ENCODE measurements around the gene GSTA4.
"Not testable (repeated sequence)": the region's sequence is repeated elsewhere in the genome, so short reads cannot be mapped to it uniquely, and the experiment has no call there.

GSTA4 gene

GRCh38 chr6:52995089-52995912, at the start of gene GSTA4:
Gene GSTA4 (minus strand): TSS chr6:52995284. CDS start chr6:52994243, 1,041 bp downstream.
- H3K4me3 Mint-ChIP-seq: peak within 1 kb of the TSS; percentile 95
- H3K9me3 Mint-ChIP-seq: not testable (repeated sequence)
- peaks cover 32% of the 10 kb centered on the region for H3K4me1 Mint-ChIP-seq (ENCODE audit: low read depth)
- H3K36me3 Mint-ChIP-seq (ENCODE audit: low read depth): peaks cover 14% of the 10 kb centered on the region
- peak within 1 kb of the TSS; percentile 98 for H3K27ac Mint-ChIP-seq
- H3K27me3 Mint-ChIP-seq (ENCODE audit: low read depth): peaks cover 11% of the 10 kb centered on the region

- Mint-ChIP-seq H3K27ac (no peak overlapping the region), H3K9me3 (no peaks in the 10 kb centered on the region), H3K27me3 (ENCODE audit: low read depth) (no peaks in the 10 kb centered on the region), H3K36me3 (ENCODE audit: low read depth) (peaks cover 18% of the 10 kb centered on the region), H3K4me1 (ENCODE audit: low read depth) (peaks cover 20% of the 10 kb centered on the region), H3K4me3 (no peak overlapping the region)
Measured at GRCh38 chr6:53044572-53044971, 49.5 kb upstream of the GSTA4 start.

GRCh38 chr6:53044071-53044470, 49.0 kb upstream of the GSTA4 start:
- Mint-ChIP-seq H3K9me3 (no peaks in the 10 kb centered on the region), H3K36me3 (ENCODE audit: low read depth) (peaks cover 23% of the 10 kb centered on the region), H3K4me3 (no peak overlapping the region), H3K27ac (no peak overlapping the region), H3K27me3 (ENCODE audit: low read depth) (no peaks in the 10 kb centered on the region), H3K4me1 (ENCODE audit: low read depth) (peaks cover 17% of the 10 kb centered on the region)

GRCh38 chr6:53043581-53043980, 48.5 kb upstream of the GSTA4 start:
- Mint-ChIP-seq H3K9me3 (no peaks in the 10 kb centered on the region), H3K36me3 (ENCODE audit: low read depth) (peaks cover 24% of the 10 kb centered on the region), H3K4me3 (no peak overlapping the region), H3K4me1 (ENCODE audit: low read depth) (peaks cover 14% of the 10 kb centered on the region), H3K27me3 (ENCODE audit: low read depth) (no peaks in the 10 kb centered on the region), H3K27ac (no peak overlapping the region)

GRCh38 chr6:53042112-53042511, 47.0 kb upstream of the GSTA4 start:
- Mint-ChIP-seq H3K27ac (no peak overlapping the region), H3K4me1 (ENCODE audit: low read depth) (peaks cover 2% of the 10 kb centered on the region), H3K27me3 (ENCODE audit: low read depth) (no peaks in the 10 kb centered on the region), H3K4me3 (no peak overlapping the region), H3K36me3 (ENCODE audit: low read depth) (peaks cover 22% of the 10 kb centered on the region), H3K9me3 (no peaks in the 10 kb centered on the region)

- H3K9me3 Mint-ChIP-seq: no peaks in the 10 kb centered on the region
- no peaks in the 10 kb centered on the region for H3K27me3 Mint-ChIP-seq (ENCODE audit: low read depth)
- H3K27ac Mint-ChIP-seq: no peak overlapping the region
- no peaks in the 10 kb centered on the region for H3K4me1 Mint-ChIP-seq (ENCODE audit: low read depth)
- no peak overlapping the region for H3K4me3 Mint-ChIP-seq
- peaks cover 22% of the 10 kb centered on the region for H3K36me3 Mint-ChIP-seq (ENCODE audit: low read depth)
Measured at GRCh38 chr6:53041356-53041755, 46.3 kb upstream of the GSTA4 start.

GRCh38 chr6:53038596-53038995, 43.5 kb upstream of the GSTA4 start:
- Mint-ChIP-seq H3K27ac (no peak overlapping the region), H3K4me3 (no peak overlapping the region), H3K36me3 (ENCODE audit: low read depth) (peaks cover 31% of the 10 kb centered on the region), H3K9me3 (no peaks in the 10 kb centered on the region), H3K27me3 (ENCODE audit: low read depth) (no peaks in the 10 kb centered on the region), H3K4me1 (ENCODE audit: low read depth) (no peaks in the 10 kb centered on the region)

- Mint-ChIP-seq H3K36me3 (ENCODE audit: low read depth) (peaks cover 31% of the 10 kb centered on the region), H3K9me3 (no peaks in the 10 kb centered on the region), H3K4me3 (no peak overlapping the region), H3K4me1 (ENCODE audit: low read depth) (no peaks in the 10 kb centered on the region), H3K27ac (no peak overlapping the region), H3K27me3 (ENCODE audit: low read depth) (no peaks in the 10 kb centered on the region)
Measured at GRCh38 chr6:53038141-53038540, 43.1 kb upstream of the GSTA4 start.

GRCh38 chr6:53035549-53036213, 40.6 kb upstream of the GSTA4 start:
- Mint-ChIP-seq H3K36me3 (ENCODE audit: low read depth) (peaks cover 26% of the 10 kb centered on the region), H3K9me3 (no peaks in the 10 kb centered on the region), H3K27ac (no peak overlapping the region), H3K4me3 (no peak overlapping the region), H3K4me1 (ENCODE audit: low read depth) (no peaks in the 10 kb centered on the region), H3K27me3 (ENCODE audit: low read depth) (no peaks in the 10 kb centered on the region)

GRCh38 chr6:53033764-53034163, 38.7 kb upstream of the GSTA4 start:
- H3K4me3 Mint-ChIP-seq: no peak overlapping the region
- peaks cover 14% of the 10 kb centered on the region for H3K36me3 Mint-ChIP-seq (ENCODE audit: low read depth)
- no peak overlapping the region for H3K27ac Mint-ChIP-seq
- H3K27me3 Mint-ChIP-seq (ENCODE audit: low read depth): no peaks in the 10 kb centered on the region
- peaks cover 2% of the 10 kb centered on the region for H3K4me1 Mint-ChIP-seq (ENCODE audit: low read depth)
- no peaks in the 10 kb centered on the region for H3K9me3 Mint-ChIP-seq

- H3K4me3 Mint-ChIP-seq: no peak overlapping the region
- no peaks in the 10 kb centered on the region for H3K27me3 Mint-ChIP-seq (ENCODE audit: low read depth)
- H3K36me3 Mint-ChIP-seq (ENCODE audit: low read depth): peaks cover 15% of the 10 kb centered on the region
- no peak overlapping the region for H3K27ac Mint-ChIP-seq
- no peaks in the 10 kb centered on the region for H3K9me3 Mint-ChIP-seq
- H3K4me1 Mint-ChIP-seq (ENCODE audit: low read depth): peaks cover 2% of the 10 kb centered on the region
Measured at GRCh38 chr6:53032849-53033248, 37.8 kb upstream of the GSTA4 start.

- Mint-ChIP-seq H3K4me3 (no peak overlapping the region), H3K27me3 (ENCODE audit: low read depth) (no peaks in the 10 kb centered on the region), H3K4me1 (ENCODE audit: low read depth) (peaks cover 2% of the 10 kb centered on the region), H3K9me3 (no peaks in the 10 kb centered on the region), H3K36me3 (ENCODE audit: low read depth) (peaks cover 18% of the 10 kb centered on the region), H3K27ac (no peak overlapping the region)
Measured at GRCh38 chr6:53031281-53031680, 36.2 kb upstream of the GSTA4 start.

- Mint-ChIP-seq H3K4me1 (ENCODE audit: low read depth) (peaks cover 2% of the 10 kb centered on the region), H3K4me3 (no peak overlapping the region), H3K9me3 (no peaks in the 10 kb centered on the region), H3K36me3 (ENCODE audit: low read depth) (peaks cover 17% of the 10 kb centered on the region), H3K27me3 (ENCODE audit: low read depth) (no peaks in the 10 kb centered on the region), H3K27ac (no peak overlapping the region)
Measured at GRCh38 chr6:53029761-53030160, 34.7 kb upstream of the GSTA4 start.

GRCh38 chr6:53029257-53029656, 34.2 kb upstream of the GSTA4 start:
- Mint-ChIP-seq H3K9me3 (no peaks in the 10 kb centered on the region), H3K36me3 (ENCODE audit: low read depth) (peaks cover 14% of the 10 kb centered on the region), H3K27me3 (ENCODE audit: low read depth) (no peaks in the 10 kb centered on the region), H3K4me3 (no peak overlapping the region), H3K27ac (no peak overlapping the region), H3K4me1 (ENCODE audit: low read depth) (peaks cover 2% of the 10 kb centered on the region)

GRCh38 chr6:53028467-53028866, 33.4 kb upstream of the GSTA4 start:
- Mint-ChIP-seq H3K4me3 (no peak overlapping the region), H3K36me3 (ENCODE audit: low read depth) (peaks cover 13% of the 10 kb centered on the region), H3K9me3 (no peaks in the 10 kb centered on the region), H3K4me1 (ENCODE audit: low read depth) (peaks cover 5% of the 10 kb centered on the region), H3K27me3 (ENCODE audit: low read depth) (no peaks in the 10 kb centered on the region), H3K27ac (no peak overlapping the region)

Data from T-helper 1 cell treated with Interleukin-12 subunit alpha and Interleukin-12 subunit beta and Interleukin-4 antibody, amounts not matched to agents 30 μg/mL and 1 μg/mL, for 36 hours (primary cell).